ENCODE data around the gene TBL3.

TBL3 gene

DNA sequence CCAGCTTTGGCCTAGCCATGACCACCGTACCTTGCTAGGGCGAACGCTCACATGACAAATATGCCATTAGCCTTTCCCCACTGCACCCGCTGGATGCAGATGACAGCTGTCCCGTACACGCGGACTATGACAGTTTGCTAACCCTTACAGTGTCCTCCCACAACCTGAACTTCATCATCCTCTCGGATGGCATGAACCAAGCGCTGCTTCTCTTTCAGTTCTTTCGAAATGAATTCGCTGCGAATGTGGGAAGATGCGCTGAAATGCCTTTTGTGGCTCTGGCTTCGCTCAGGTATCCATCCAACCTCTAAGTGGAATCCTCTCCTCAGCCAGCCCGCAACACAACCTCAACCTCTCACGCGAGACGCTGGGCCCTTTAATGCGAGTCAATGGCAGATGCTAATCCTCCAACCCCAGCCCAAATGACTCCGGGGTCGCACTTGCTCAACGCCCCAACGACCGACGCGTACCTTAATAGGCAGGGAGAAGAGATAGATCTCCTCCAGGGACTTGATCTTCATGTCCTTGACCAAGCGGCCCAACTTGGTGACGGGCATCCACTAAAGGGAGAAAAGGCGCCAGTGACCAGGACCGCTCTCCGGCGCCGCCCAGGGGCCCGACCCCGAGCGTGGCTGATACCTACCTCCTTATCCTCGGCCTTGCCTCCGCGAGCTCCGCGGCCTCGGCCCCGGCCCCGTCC is 7.9 kb upstream of the TBL3 start:
- in situ Hi-C loops (cut with HindIII; ENCODE audit: low sequenced_read_pairs): no loop called here

DNA sequence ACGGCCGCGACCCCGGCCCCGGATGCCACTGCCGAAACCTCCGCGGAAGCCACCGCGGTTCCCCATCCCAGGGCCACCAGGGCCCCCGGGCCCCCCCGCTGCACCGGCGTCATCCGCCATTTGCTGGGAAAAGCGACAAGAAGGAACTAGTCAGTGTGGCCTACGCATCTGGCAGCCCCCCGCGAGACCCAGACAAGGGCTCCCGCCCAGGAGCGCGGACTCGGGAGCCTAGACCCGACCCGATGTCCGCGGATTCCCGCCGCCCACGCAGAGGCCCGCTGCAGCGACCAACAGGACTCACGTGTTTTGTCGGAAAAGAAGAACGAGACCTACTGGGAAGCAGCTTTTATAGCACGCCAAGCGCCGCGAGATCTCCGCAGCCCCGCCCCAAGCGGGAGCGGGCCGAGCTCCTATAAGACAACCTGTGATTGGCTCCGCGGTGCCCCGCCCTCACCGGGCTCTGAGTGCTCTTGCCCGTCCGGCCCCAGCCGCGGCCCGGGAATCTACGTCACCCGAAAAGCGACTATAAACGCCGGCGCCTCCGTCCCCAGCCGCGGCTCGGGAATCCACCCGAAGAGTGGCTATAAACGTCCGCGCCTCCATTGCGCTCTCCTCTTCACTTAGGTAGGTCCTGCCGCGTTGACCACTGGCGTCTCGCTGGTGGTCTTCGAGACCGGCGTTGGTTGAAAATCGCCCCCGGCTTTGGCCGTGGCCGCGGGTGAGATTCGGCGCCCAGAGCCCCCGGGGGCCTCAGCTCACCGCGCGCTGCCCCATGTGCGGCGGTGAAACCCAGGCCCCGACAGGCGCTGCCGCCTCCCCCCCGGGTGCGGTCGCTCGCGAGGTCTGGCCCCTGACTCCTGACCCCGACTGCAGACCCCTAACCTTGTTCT is 7.1 kb upstream of the TBL3 start, which contains the start of gene RPS2:
RPS2 (minus strand) TSS at position 321 of the 890 bp plus-strand sequence; CDS start at position 120, 201 bp downstream.
- in situ Hi-C loops (cut with HindIII; ENCODE audit: low sequenced_read_pairs): loop anchor here (5.0 kb wide), 1 partner anchor 73 kb away; no protein-coding TSS in a partner anchor

DNA sequence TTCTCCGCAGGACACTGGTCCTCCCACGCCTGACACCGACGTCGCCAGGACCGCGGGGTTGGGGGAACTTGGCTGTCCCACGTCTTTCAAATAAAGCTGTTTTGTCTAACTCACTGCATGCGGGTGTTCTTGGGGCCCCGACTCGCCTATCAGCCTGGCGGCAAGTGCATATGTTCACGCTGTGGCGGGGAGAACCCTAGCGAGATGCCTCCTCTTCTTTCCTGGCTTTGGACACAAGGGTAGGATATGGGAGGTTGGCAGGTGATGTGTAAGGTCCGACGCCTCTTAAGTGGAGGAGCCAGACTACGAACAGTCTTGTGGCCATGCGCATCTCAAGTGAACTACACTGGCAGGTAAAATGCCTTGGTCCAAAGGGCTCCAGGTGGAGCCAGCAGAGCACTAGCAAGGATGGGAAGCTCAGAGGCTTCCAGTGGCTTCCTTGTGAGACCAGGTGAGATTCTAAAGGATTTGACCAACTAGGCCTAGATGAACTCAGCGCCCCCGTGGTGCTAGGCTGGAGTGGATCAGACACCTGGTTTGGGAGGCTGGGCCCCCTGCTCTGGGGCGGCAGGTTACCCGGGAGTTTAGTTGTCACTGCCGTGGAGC is 6.4 kb upstream of the TBL3 start:
- in situ Hi-C loops (cut with HindIII; ENCODE audit: low sequenced_read_pairs): loop anchor here (5.0 kb wide), 1 partner anchor 72 kb away; no protein-coding TSS in a partner anchor

DNA sequence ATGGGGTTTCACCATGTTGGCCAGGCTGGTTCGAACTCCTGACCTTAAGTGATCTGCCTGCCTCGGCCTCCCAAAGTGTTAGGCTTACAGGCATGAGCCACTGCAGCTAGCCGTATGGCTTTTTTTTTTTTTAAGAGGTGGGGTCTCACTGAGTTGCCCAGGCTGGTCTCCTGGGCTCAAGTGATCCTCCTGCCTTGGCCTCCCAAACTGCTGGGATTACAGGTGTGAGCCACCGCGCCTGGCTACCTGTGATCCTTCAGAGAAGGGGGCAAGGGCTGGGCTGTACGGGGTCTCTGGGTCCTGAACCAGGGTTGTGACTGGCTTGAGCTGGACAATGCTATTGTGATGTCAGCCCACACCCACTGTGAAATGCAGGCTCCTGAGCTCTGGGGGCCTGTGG is 5.4 kb upstream of the TBL3 start, which contains the start of gene RNF151:
RNF151 (plus strand) TSS at position 397 of the 400 bp plus-strand sequence. CDS start 26 bp downstream, outside the sequence.
- in situ Hi-C loops (cut with HindIII; ENCODE audit: low sequenced_read_pairs): loop anchor here (5.0 kb wide), 1 partner anchor 71 kb away; no protein-coding TSS in a partner anchor

DNA sequence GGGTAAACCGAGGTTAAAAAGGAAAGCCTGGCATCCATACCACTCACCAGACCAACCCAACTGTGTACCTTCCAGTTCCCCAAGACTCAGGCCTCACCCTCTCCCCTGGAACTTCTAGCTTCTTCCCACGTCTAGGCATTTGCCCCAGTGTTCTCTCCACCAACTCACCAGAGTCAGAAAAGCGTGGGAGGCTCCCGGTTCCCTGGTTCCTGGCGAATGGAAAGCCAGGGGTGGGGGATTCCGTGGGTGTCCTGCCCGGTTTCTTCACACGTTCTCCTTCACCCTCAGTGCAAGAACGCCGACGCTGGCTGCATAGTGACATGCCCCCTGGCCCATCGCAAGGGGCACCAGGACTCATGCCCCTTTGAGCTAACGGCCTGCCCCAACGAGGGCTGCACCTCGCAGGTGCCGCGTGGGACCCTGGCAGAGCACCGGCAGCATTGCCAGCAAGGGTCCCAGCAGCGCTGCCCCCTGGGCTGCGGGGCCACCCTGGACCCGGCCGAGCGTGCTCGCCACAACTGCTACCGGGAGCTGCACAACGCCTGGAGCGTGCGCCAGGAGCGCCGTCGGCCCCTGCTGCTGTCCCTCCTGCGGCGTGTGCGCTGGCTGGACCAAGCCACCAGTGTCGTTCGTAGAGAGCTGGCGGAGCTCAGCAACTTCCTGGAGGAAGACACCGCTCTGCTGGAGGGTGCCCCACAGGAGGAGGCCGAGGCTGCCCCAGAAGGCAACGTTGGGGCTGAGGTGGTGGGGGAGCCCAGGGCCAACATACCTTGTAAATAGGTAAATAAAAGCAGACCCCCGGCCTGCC is 3.5 kb upstream of the TBL3 start:
- in situ Hi-C loops (cut with HindIII; ENCODE audit: low sequenced_read_pairs): loop anchor here (5.0 kb wide), 1 partner anchor 69 kb away; no protein-coding TSS in a partner anchor

DNA sequence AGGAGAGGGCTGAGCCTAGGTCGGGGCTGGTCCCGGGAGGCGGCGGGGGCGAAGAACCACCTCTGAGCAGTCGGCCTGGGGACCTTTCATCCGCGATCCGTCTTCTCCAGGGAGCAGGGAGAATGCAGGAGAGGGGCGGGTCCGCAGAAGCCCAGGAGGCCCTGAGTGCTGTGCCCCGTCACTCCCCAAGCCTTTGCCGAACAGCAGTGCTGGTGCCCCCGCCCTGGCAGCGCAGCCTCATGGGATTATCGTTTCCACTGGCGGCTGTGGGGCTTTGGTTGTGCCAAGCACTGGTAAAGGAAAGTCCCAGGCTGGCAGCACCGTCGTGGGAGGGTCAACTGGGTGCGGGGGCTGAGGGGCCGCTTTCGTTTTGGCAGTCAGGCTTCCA is 631 bp downstream of the TBL3 start:
- in situ Hi-C loops (cut with HindIII; ENCODE audit: low sequenced_read_pairs): no loop called here

DNA sequence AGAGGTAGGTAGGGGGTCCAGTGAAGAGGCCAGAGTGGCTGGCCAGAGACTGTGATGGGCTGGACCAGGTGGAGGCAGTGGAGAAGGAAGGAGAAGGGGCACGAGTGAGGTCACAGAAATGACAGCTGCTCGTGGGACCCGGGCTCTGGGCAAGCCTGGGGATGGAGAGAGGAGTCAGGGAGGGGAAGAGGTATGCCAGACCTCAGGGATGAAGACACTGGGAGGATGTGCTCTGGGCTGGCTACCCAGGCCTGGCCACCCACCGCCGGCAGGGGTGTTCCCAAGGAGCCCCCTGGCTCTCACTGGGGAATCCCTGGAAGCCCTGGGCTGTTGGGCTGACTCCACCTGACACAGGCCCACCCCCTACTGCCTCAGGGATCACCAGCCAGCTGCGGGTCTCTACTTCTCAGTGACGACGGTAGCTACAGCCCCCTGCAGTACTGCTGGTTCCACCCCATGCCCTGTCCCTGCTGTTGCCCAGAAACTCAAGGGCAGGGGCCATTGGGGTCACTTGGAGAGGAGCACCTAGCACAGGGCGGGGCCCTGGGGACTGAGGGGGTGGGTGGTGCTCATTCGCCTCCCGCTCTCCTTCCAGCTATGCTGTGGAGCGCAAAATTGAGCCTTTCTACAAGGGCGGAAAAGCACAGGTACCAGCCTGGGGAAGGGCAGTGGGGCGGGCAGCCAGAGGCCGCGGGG is 1.8 kb downstream of the TBL3 start:
- in situ Hi-C loops (cut with HindIII; ENCODE audit: low sequenced_read_pairs): no loop called here

DNA sequence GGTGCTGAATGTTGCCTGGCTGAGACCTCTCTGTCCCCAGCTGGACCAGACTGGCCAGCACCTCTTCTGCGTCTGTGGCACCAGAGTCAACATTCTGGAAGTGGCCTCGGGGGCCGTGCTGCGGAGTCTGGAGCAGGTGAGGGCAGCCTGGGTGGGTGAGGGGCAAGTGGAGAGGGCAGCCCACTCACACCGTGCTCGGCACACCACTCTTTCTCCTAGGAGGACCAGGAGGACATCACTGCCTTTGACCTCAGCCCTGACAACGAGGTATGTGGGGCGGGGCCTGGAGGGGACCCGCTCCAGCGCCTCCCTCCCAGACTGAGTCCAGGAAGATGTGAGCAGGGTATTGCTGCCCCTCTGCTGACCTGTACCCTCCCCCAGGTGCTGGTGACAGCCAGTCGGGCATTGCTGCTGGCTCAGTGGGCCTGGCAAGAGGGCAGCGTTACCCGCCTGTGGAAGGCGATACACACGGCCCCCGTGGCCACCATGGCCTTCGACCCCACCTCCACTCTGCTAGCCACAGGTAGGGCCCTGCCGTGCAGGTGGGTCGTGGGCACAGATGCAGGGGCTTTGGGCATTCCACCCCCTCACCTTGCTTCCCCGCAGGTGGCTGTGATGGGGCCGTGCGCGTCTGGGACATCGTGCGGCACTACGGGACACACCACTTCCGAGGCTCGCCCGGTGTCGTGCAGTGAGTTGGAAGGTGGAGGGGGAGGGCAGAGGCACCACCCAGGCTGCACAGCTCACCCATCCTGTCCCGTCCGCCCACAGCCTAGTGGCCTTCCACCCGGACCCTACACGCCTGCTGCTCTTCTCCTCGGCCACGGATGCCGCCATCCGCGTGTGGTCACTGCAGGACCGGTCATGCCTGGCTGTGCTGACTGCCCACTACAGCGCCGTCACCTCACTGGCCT is 2.6 kb downstream of the TBL3 start:
- in situ Hi-C loops (cut with HindIII; ENCODE audit: low sequenced_read_pairs): no loop called here

DNA sequence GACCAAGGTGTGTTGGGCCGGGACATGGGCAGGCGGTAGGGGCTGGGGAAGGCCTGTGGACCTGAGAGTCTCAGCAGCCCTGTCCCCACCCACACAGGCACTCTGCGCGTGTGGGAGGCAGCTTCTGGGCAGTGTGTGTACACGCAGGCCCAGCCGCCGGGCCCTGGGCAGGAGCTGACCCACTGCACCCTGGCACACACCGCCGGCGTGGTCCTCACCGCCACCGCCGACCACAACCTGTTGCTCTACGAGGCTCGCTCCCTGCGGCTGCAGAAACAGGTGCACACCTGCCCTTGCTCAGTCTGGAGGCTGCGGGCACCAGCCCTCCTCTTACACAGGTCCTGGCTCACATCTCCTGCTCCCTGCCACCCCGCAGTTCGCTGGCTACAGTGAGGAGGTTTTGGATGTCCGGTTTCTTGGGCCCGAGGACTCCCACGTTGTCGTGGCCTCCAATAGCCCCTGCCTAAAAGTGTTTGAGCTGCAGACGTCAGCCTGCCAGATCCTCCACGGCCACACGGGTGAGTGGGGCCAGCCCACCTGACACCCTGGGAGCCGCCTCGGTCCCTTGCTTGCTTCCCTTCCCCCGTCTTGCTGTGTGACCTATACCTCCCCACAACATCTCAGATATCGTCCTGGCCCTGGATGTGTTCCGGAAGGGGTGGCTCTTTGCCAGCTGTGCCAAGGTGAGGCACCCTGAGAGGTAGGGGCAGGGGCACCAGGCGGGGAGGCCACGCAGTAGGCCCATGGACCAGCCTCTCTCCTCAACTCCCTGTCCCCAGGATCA is 3.8 kb downstream of the TBL3 start:
- in situ Hi-C loops (cut with HindIII; ENCODE audit: low sequenced_read_pairs): no loop called here

DNA sequence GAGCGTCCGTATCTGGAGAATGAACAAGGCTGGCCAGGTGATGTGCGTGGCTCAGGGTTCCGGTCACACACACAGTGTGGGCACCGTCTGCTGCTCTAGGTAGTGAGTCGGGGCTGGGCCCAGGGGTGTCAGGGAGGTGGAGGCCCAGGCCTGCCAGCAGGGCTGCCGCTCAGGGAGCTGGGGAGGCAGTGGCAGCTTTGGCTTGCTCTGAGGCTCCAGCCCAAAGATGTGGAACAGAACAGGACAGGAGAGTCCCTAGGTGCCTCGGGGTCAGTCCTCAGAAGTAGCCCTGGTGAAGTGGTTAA is 4.3 kb downstream of the TBL3 start:
- in situ Hi-C loops (cut with HindIII; ENCODE audit: low sequenced_read_pairs): no loop called here

DNA sequence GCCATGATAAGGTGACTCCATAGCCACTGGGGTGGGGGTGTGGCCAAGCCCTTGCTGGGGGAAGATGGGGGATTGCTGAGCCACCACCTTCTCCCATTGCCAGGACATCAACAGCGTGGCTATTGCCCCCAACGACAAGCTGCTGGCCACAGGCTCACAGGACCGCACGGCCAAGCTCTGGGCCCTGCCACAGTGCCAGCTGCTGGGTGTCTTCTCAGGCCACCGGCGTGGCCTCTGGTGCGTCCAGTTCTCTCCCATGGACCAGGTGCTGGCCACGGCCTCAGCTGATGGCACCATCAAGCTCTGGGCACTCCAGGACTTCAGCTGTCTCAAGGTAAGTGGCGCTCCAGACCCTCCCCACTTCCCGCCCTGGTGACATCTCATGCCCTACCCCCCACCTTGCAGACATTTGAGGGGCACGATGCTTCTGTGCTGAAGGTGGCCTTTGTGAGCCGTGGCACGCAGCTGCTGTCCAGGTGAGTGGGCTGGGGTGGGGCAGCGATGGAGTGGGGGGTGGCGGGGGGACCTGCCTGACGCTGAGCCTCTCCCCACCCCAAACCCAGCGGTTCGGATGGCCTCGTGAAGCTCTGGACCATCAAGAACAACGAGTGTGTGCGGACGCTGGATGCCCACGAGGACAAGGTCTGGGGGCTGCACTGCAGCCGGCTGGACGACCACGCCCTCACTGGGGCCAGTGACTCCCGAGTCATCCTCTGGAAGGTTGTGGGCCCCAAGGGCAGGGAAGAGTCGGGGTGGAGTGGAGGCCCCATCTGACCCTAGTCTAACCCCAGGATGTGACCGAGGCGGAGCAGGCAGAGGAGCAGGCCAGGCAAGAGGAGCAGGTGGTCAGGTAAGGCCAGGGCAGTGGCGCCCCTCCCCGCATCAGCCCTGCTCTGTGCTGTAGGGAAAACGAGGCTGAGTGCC is 5.4 kb downstream of the TBL3 start:
- in situ Hi-C loops (cut with HindIII; ENCODE audit: low sequenced_read_pairs): no loop called here

DNA sequence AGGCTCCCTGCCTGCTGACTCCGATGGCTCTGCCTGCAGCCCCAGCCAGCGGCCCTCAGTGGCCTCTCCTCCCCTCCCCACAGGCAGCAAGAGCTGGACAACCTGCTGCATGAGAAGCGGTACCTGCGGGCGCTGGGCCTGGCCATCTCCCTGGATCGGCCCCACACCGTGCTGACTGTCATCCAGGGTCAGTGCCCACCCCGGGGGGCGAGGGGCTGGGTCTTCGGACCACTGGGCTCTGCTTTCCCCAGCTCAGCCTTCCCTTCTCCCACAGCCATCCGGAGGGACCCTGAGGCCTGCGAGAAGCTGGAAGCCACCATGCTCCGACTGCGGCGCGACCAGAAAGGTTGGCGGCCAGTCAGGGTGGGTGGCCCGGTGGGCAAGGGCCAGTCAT is 6.0 kb downstream of the TBL3 start:
- in situ Hi-C loops (cut with HindIII; ENCODE audit: low sequenced_read_pairs): no loop called here

DNA sequence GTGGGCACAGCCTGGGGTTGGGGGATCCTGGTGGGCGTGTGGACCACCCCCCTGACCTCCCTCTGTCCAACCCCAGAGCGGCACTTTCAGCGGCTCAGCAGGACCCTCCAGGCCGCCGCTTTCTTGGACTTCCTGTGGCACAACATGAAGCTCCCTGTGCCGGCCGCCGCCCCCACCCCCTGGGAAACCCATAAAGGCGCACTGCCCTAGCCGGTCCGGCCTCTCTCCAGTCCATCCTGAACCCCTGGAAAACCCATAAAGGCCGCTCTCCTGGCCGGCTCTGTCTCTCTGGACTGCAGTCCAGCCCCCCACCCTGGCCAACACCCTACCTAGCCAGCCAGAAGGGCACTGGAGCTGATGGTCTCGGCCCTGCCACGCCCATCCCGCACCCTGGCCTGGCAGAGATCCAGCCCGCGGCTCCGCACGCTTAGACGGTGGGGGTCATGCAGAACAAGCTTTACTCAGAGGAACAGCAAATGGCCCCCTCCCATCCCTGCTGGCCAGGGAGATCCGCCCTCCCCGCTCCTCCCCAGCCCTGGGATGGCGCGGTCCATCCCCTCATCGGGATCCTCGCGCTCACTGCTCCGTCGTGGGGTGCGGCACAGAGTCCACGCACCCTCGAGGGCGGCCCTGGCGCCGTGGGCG is 6.7 kb downstream of the TBL3 start:
- in situ Hi-C loops (cut with HindIII; ENCODE audit: low sequenced_read_pairs): no loop called here

DNA sequence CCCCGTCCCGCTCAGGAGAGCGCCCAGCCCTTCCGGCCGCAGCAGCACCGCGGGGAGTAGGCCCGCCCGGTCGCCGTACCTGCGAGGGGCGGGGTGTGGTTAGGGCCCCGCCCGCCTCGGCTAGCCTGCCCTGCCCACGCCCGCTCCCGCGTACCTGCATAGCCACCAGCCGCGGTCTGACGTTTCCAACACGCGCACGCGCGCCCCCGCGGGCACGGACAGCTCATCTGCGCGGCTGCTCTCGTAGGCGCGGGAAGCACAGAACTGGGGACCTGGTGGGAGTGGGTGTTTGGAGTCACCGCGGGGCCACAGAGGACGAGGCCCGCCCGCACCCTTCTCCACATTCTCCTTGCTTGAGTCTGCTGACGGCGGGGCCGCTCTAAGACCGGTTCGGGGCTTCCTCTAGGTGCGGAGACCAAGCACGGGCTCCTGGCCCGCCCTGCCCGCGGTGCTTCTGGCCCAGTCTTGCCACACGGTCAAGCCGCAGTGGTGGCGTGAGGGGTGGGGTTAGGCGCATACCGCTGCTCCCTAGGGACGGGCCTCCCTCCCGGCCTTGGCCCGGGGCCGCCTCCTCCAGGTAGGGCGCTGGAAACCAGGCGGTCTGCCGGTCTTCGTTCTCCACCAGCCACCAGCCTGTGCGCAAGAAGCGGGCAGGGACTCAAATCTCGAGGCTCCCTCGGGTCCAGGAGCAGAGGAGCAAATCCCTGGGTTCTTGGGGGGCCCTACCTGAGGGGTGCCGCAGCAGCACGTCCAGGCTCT is 7.6 kb downstream of the TBL3 start:
- in situ Hi-C loops (cut with HindIII; ENCODE audit: low sequenced_read_pairs): no loop called here

DNA sequence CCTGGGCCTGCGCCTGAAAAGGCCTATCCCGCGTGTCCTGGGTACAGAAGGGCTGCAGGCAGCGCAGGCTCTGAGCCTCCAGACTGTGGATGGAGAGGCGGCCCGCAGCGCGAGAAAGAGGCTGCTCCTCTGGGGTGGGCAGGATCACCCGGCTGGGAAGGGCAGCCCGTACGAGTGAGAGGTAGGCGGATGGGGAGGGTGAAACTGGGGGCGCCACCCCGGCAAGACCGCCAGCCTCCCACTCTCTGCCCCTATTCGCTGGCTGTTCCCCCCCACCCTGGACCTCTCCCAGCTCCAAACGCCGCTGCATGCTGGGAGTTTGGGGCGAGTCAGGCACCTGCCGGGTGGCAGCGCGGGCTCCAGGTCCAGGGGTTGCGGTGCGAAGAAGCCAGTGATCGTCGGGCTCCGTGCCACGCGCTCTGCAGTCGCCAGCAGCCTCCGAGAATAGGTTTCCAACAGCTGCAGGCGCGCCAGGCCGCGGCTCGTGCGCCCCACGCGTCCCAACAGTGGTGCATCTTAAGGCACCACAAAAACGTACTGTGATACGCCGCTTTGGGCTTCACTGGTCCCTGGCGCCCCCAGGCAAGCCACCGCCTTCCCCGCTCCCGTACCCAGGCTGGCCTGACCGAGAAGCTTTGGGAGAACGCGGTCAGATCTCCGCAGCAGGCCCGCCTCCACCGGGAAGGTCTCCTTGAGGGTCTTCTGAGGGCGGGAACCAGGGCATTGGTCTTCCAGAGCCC is 8.3 kb downstream of the TBL3 start:
- in situ Hi-C loops (cut with HindIII; ENCODE audit: low sequenced_read_pairs): no loop called here
